Bronchial epithelial cell (primary cell): ENCODE results near the gene IPO4. TPM values are rescaled to one million over a fixed set of nuclear protein-coding genes. Genes with fewer than 3 reads are reported as not detected.

Experiments
- DNase-seq: peaks from one replicate; pipeline ENCODE4 v3.0.0-alpha.2; 2010; ENCODE audit warnings: low read depth
- FAIRE-seq: peaks from 2 replicates; lab custom pipeline; 2011; peaks lifted over from hg19 to GRCh38; lab: Jason Lieb, UNC
- H3K27me3 ChIP-seq: 2 replicates; pipeline ENCODE4 v1.5.1; 2011; ENCODE audit warnings: low read length; ENCODE audit not compliant: control insufficient read depth, insufficient read depth
- H3K36me3 ChIP-seq: 2 replicates; pipeline ENCODE4 v1.5.1; 2011; ENCODE audit warnings: low read length; ENCODE audit not compliant: control insufficient read depth, insufficient read depth
- H3K4me3 ChIP-seq: 2 replicates; pipeline ENCODE4 v1.5.1; 2011; ENCODE audit warnings: mild to moderate bottlenecking, low read depth, low read length, control low read depth
- total RNA-seq: library from RNA; depleted of rRNA; stranded (reverse); fragments of >200 nt; gene quantifications from 2 replicates; pipeline ENCODE4 v1.2.1, GENCODE V29; 2014
- TF ChIP-seq, protein P1 (sequence below): IDR thresholded peaks from 2 replicates; pipeline ENCODE4 v1.5.1; 2011; ENCODE audit warnings: mild to moderate bottlenecking, moderate library complexity, low read length, control low read depth, inconsistent platforms; ENCODE audit not compliant: insufficient read depth, severe bottlenecking

The IPO4 gene
- total RNA-seq, 1 donor from 2014 or later = 41.9 TPM

GRCh38 chr14:24130380-24130716 is 58.3 kb downstream of the IPO4 start, which contains the start of gene FITM1:
Gene FITM1, plus strand, starts transcription at chr14:24130659. Its CDS starts 905 bp downstream, at chr14:24131564.
- Histone ChIP-seq H3K27me3 (no peaks in the 10 kb centered on the region), H3K4me3 (no peak within 1 kb of the TSS), H3K36me3 (peaks cover 1% of the 10 kb centered on the region)
- TF ChIP-seq, protein P1, sequence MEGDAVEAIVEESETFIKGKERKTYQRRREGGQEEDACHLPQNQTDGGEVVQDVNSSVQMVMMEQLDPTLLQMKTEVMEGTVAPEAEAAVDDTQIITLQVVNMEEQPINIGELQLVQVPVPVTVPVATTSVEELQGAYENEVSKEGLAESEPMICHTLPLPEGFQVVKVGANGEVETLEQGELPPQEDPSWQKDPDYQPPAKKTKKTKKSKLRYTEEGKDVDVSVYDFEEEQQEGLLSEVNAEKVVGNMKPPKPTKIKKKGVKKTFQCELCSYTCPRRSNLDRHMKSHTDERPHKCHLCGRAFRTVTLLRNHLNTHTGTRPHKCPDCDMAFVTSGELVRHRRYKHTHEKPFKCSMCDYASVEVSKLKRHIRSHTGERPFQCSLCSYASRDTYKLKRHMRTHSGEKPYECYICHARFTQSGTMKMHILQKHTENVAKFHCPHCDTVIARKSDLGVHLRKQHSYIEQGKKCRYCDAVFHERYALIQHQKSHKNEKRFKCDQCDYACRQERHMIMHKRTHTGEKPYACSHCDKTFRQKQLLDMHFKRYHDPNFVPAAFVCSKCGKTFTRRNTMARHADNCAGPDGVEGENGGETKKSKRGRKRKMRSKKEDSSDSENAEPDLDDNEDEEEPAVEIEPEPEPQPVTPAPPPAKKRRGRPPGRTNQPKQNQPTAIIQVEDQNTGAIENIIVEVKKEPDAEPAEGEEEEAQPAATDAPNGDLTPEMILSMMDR = no peak
- DNase-seq (no peak), FAIRE-seq (no peak)

Other genes with a start within 250 kb of the IPO4 start
- gene DHRS4, start 235.0 kb downstream of the IPO4 start, total RNA-seq = 24.7 and 64.1 TPM in 2 replicates
- 5.5 and 30.5 TPM in 2 replicates for gene DHRS4L2, start 199.9 kb downstream of the IPO4 start, total RNA-seq
- 0.13 TPM in 1 of 2 replicates, not detected in the other for gene CARMIL3, start 136.8 kb downstream of the IPO4 start, total RNA-seq
- gene CPNE6, start 117.3 kb downstream of the IPO4 start, total RNA-seq = not detected in 2 replicates
- 84.8 and 223 TPM in 2 replicates for gene PCK2, start 94.5 kb downstream of the IPO4 start, total RNA-seq
- gene DCAF11, start 74.0 kb downstream of the IPO4 start, total RNA-seq = 70.5 and 83.5 TPM in 2 replicates
- 0.64 and 0.79 TPM in 2 replicates for gene NRL, start 73.9 kb downstream of the IPO4 start, total RNA-seq
- 0.51 TPM in 1 of 2 replicates, not detected in the other for gene FITM1, start 58.2 kb downstream of the IPO4 start, total RNA-seq
- 65.0 and 71.8 TPM in 2 replicates for gene PSME1, start 52.6 kb downstream of the IPO4 start, total RNA-seq
- gene EMC9, start 47.2 kb downstream of the IPO4 start, total RNA-seq = 12.6 and 17.8 TPM in 2 replicates
- 26.9 and 37.5 TPM in 2 replicates for gene PSME2, start 42.2 kb downstream of the IPO4 start, total RNA-seq
- 23.3 and 25.8 TPM in 2 replicates for gene RNF31, start 41.3 kb downstream of the IPO4 start, total RNA-seq
- gene IRF9, start 27.6 kb downstream of the IPO4 start, total RNA-seq = 19.2 and 28.7 TPM in 2 replicates
- 0.26 and 1.1 TPM in 2 replicates for gene REC8, start 16.7 kb downstream of the IPO4 start, total RNA-seq
- 42.8 and 67.9 TPM in 2 replicates for gene TM9SF1, start 6.6 kb upstream of the IPO4 start, total RNA-seq
- gene TSSK4, start 16.9 kb upstream of the IPO4 start, total RNA-seq = 0.26 TPM in 1 of 2 replicates, not detected in the other
- gene CHMP4A, start 24.7 kb upstream of the IPO4 start, total RNA-seq = 48.8 and 69.8 TPM in 2 replicates
- gene MDP1, start 27.2 kb upstream of the IPO4 start, total RNA-seq = 13.4 and 21.1 TPM in 2 replicates
- gene NEDD8, start 43.6 kb upstream of the IPO4 start, total RNA-seq = 131 and 330 TPM in 2 replicates
- gene GMPR2, start 44.1 kb upstream of the IPO4 start, total RNA-seq = 80.6 and 98.7 TPM in 2 replicates
- gene TINF2, start 53.8 kb upstream of the IPO4 start, total RNA-seq = 48.7 and 91.9 TPM in 2 replicates
- gene TGM1, start 74.4 kb upstream of the IPO4 start, total RNA-seq = 88.7 and 382 TPM in 2 replicates
- gene RABGGTA, start 82.8 kb upstream of the IPO4 start, total RNA-seq = 32.6 and 58.9 TPM in 2 replicates
- gene DHRS1, start 111.0 kb upstream of the IPO4 start, total RNA-seq = 16.6 and 39.6 TPM in 2 replicates
- gene NOP9, start 111.0 kb upstream of the IPO4 start, total RNA-seq = 23.2 and 26.1 TPM in 2 replicates
- 1.2 and 3.9 TPM in 2 replicates for gene CIDEB, start 119.2 kb upstream of the IPO4 start, total RNA-seq
- 10.5 and 17.4 TPM in 2 replicates for gene LTB4R2, start 121.3 kb upstream of the IPO4 start, total RNA-seq
- 3.7 and 9.6 TPM in 2 replicates for gene LTB4R, start 122.7 kb upstream of the IPO4 start, total RNA-seq
- gene ADCY4, start 146.3 kb upstream of the IPO4 start, total RNA-seq = 0.53 and 0.77 TPM in 2 replicates
- gene RIPK3, start 151.2 kb upstream of the IPO4 start, total RNA-seq = 2.4 and 4.7 TPM in 2 replicates
- 4.7 and 7.3 TPM in 2 replicates for gene NFATC4, start 179.4 kb upstream of the IPO4 start, total RNA-seq
- gene NYNRIN, start 210.2 kb upstream of the IPO4 start, total RNA-seq = 2.0 and 2.6 TPM in 2 replicates
- 0.38 and 0.53 TPM in 2 replicates for gene CBLN3, start 240.9 kb upstream of the IPO4 start, total RNA-seq
- 128 and 167 TPM in 2 replicates for gene KHNYN, start 241.1 kb upstream of the IPO4 start, total RNA-seq